Suppressor macrophage (primary cell): Measurements from ENCODE around the gene STYXL1.
"Not testable (repeated sequence)": the region's sequence is repeated elsewhere in the genome, so short reads cannot be mapped to it uniquely, and the experiment has no call there.

Experiments used
- DNase-seq, 4 experiments: peaks; one replicate each; pipeline ENCODE4 v3.0.0-alpha.2; 2020 to 2022

Gene STYXL1

DNA sequence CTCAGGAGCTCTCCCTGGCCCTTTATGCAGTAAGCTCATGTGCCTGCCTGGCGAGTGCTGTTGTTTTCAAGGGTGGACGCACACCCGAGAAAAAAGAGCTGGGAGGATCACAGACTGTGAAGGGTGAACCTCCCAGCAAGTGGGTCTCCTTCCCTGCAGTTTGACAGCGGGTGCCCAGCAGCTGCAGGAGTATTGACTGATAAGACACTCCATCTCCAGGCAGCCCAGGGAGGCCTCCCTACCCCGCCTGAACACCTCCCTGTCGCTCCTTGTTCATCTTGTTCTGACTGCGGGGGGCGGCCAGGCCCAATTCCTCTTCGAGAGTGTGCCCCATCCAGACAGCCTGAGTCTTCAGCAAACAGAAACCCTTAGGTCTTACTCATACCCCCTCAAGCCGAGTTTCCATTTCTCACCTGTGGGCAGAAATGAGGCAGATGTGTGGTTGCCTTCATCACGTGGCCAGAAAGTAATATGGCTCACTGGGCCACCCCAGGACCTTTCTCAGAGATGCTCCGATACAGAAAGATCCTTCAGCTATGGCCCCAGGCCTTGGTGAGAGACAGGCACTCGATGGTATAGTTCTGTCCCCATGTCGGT lies 17.3 kb upstream of the STYXL1 start:
- no peak for DNase-seq

DNA sequence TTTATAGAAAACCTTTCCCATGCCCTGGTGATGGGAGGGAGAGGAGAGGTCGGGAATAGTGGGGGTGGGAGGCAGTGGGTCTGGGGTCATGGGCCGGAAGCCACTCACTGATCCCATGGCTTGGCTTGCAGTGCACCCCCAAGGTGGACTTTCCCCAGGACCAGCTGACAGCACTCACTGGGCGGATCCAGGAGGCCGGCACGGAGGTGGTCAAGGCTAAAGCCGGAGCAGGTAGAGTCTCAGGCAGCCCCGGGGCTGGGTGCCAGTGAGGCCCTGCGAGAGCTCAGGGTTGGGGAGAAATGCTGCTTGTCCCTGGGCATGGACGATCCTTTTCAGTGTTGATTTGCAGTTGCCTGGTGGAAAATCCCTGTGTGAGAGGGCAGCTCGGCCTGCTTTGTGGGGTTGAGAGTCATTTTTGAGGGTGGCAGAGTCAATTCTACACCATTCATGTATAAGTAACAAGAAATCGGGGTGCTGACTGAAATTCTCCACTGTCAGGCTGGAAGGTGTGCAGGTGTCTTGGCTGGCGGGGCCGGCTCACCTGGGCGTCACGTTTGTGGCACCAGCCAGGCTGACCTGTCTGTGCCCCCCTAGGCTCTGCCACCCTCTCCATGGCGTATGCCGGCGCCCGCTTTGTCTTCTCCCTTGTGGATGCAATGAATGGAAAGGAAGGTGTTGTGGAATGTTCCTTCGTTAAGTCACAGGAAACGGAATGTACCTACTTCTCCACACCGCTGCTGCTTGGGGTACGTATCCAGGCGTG lies 16.6 kb upstream of the STYXL1 start:
- DNase-seq, result no peak

DNA sequence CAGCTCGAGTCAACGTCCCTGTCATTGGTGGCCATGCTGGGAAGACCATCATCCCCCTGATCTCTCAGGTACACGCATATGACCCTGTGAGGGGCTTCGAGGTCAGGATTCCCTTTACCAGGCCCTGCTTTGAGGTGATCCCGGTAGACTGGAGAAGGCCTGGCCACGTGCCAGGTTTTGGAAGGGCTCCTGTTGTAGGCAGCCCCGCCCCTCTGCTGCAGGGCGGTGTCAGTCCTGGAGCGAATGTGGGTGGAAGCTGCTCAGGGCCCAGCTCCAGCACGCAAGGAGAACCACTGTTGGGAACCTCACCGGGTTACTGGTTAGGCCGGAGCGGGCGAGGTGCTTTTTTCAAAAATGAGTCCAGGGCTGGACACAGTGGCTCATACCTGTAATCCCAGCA lies 15.7 kb upstream of the STYXL1 start:
- DNase-seq, result no peak

DNA sequence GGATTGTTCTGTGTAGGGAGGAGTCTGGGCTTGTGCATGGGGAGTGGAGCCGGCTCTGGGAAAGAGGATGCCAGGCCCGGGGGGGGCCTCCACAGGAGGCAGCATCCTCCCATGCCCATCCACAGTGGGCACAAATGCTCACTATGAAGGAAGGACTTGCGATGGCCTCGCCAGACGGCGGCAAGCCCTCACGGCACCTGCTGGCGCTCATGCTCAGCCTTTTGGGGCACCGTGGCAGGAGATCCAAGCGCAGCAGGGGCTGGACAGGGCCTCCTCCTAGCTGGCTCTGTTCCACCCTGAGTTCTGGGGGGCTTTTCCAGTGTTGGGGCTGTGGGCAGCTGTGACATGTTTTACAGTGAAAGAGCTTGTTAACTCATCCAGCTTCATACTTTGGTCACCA lies 15.3 kb upstream of the STYXL1 start:
- DNase-seq, result no peak

DNA sequence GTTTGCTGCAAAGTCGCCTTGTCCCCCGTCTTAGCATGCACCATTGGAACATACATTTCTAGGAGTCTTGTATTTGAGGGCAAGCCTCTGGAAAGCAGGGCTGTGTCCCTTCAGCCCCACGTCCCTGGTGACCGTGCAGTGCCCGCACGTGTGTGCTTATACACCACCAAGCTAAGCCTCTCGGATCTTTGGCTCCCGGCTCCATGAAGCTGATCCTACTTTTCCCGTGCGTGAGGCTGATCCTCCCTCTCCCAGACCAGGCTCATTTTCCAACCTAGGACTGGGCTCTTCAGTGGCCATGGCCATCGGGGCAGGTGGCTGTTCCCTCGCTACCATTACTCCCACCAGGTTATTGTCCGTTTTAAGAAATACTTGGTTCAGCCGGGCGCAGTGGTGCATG lies 14.5 kb upstream of the STYXL1 start:
- no peak for DNase-seq

DNA sequence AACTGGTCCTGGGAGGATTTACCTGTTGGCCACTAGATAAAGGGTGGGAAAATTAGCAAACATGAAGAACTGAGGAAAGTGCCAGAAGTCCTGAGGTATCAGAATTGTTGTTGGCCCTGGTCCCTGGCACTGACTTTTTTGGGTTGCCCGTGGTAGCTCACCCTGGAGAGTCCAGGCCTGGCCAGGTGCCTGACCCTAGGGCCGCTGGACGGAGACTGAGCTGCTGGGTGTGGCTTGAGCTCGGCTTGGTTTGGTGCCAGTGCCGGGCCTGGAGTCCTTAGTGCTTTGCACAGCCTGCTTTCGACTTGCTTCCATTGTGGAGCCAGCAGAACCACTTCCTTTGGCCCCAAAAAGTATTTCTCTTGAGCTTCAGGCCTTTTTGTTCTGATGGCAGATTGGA lies 13.0 kb upstream of the STYXL1 start:
- no peak for DNase-seq

DNA sequence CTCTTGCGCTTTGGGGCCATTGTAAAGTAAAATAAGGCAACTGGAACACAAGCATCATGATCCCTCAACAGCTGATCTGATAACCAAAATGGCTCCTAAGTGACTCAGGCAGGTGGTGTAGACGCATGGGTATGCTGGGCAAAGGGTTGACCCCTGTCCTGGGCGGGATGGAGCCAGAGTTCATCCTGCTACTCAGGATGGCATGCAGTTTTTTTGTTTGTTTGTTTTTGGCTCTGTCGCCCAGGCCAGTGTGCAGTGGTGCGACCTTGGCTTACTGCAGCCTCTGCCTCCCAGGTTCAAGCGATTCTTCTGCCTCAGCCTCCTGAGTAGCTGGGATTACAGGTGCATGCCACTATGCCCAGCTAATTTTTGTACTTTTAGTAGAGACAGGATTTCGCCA lies 10.9 kb upstream of the STYXL1 start:
- not testable (repeated sequence) for DNase-seq

DNA sequence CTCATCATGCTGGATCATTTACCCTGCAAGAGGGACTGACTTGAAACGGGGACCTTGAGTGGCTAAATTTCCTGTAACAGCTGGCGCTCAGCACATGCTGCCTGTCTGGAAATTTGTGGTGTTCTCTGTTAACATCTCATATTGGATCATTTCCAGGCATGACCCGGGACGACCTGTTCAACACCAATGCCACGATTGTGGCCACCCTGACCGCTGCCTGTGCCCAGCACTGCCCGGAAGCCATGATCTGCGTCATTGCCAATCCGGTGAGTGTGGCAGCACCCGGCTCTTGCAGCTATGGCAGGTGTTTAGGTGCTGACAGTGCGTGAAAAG lies 10.0 kb upstream of the STYXL1 start:
- no peak for DNase-seq

DNA sequence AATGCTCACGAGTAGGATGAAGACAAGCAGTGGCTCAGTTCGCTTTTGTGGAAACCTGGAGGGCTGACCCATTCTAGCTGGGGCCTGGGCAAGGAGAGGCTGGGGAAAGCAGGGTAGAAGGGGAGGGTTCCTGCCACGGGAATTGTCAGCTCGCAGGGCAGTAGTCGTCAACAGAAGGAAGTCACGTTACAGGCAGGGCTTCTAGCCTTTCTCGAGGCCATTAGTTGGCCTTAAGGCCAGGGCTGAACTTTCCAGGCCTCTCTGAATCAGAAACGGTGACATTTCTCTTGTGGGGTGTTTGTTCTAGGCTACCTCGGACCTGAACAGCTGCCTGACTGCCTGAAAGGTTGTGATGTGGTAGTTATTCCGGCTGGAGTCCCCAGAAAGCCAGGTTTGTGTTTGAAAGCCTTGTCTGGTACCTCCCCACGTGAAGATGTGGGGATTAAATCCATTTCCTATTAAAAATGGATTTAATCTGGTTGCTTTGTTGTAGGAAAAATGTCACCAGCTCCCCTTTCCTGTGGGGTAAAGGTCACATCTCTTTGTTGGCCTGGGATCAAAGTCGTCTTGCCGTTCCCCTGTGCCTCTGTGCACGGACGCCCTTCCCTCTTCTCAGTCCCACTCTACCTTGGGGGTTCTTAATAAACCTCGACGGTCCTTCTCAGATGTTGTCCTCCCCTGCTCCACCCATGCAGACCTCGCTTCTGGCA lies 9.5 kb upstream of the STYXL1 start:
- no peak for DNase-seq

DNA sequence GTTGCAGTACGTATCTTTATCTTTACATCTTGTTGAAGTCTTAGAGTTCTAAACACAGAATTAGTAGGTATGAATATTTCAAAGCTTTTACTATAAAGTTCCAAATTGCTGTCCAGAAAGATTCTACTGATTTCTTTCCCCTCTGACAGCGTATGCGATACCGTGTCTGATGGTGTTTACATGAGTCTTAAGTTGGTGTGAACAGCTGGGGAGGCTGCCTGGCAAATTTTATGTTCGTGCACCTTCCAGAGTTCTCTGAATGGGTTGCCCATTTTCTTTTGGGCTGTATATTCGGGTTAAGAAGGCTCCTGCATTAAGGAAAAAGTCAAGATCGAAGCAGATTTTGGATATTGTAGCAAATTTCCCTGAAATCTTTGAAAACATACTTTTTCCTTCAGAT lies 8.4 kb upstream of the STYXL1 start:
- DNase-seq, result no peak

DNA sequence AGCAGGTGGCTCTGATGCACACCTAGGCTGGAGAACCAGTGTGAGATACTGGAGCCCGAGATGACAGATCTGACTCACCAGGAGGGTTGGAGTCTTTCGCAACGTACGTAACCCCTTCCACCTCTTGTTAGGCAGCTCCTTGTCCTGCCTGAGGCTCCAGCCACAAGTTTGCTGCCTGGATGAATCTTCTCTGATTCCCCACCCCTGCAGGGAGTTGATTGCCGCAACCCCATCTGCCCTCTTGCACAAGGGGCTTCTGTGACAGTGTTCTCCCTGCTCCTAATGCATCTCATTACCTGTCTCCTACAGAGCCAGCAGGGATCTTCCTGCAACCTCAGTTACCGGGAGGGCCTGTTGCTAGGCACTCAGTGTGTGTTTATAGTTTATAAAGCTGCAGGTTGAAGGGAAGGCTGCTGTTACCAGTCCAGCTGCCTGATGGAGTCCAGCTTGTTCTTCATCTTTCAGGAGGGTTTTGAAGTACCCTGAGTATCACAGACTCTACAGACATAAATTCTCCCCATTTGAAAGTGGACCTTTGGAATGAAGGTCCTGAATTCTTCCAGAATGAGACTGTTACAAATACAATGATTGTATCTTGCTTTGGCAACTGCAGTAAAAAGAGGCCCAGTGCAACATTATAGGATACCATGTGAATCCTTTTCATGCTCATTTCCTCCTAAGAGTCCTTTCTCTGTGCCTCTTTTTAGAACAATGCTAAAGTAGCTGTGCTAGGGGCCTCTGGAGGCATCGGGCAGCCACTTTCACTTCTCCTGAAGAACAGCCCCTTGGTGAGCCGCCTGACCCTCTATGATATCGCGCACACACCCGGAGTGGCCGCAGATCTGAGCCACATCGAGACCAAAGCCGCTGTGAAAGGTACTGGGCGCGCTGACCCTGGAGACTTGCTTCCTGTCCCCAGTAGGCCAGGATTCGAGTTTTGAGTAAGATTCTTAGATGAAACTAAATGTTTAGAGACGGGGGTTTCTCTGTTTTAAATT lies 6.6 kb upstream of the STYXL1 start:
- peak in 1 of 4 experiments; percentile 11 for DNase-seq

DNA sequence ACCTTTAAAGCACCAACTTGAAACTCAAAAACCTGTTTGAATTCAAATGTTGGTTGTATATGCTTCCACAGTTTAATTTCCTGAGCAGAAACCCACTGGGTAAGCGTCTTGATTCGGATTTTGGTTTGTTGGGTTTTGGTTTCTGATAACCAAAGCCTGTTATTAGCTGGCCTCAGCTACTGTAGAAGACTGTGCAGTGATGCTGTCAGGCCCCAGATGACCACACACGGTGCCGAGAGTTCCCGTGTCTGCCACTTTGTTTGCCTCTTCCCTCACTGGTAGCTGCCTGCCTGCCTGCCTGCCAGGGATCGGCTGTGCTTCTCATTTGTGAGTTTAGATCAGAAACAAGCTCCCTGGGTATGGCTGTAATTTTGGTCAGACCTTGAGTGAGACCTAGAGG lies 5.7 kb upstream of the STYXL1 start:
- no peak for DNase-seq

DNA sequence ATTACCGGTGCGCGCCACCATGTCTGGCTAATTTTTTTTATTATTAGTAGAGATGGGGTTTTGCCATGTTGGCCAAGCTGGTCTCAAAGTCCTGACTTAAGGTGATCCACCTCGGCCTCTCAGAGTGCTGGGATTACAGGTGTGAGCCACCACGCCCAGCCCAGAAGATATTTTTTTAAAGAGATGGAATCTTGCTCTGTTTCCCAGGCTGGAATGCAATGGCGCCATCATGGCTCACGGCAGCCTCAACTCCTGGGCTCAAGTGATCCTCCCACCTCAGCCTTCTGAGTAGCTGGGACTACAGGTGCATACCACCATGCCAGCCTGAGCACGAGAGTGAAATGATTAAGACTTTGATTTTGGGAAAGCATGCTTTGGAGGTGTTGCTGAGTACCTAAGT lies 4.9 kb upstream of the STYXL1 start:
- not testable (repeated sequence) for DNase-seq

DNA sequence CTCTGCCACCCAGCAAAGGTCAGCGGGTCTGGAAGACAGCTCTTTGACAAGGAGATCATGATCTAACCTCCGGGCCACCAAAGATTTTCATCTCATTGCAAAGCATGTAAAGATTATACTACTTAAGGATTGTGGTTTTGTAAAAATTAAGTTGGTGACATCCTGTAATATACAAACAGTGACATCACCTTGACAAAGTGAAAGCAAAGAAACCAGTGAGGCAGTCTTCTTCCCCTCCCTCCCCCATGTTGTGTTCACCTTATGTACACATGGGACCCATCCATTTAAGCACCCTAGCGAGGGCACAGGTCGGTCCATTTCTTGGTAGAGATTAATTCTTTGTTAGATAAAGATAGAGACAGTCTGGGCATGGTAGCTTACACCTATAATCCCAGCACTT lies 4.0 kb upstream of the STYXL1 start:
- no peak for DNase-seq

DNA sequence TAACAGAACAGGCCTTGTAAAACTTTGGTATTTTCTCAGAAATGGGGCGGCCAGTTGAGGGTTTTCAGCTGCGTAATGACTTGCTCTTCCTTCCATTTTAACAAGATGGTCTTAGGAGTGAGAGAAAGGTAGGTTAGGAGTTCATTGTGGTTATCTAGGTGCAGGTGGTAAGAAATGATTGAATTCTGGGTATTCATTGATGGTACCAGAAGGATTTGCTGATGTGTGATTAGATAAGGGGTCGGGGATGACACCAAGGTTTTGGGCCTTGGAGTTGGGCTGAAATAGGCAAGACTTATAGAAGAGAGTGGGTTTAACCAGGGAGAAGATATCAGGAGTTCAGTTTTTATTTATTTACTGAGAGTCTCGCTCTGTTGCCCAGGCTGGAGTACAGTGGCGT lies 2.7 kb upstream of the STYXL1 start:
- no peak for DNase-seq

DNA sequence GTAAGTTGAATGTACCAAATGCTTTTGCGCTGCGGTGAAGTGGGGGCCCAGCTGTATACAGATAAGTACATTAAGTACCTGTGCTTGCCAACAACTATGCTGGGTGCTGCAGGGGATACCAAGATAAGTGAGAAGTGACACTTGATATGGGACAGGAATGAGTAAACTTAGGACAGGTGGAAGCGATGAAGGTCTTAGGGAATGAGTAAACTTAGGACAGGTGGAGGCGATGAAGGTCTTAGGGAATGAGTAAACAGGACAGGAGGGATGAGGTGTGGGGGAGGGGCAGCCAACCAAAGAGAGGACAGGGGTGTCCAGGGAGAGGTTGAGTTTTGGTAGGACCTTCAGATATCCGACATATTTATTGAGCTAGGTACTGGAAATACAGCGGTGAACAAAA lies 1.5 kb upstream of the STYXL1 start:
- DNase-seq, result no peak

DNA sequence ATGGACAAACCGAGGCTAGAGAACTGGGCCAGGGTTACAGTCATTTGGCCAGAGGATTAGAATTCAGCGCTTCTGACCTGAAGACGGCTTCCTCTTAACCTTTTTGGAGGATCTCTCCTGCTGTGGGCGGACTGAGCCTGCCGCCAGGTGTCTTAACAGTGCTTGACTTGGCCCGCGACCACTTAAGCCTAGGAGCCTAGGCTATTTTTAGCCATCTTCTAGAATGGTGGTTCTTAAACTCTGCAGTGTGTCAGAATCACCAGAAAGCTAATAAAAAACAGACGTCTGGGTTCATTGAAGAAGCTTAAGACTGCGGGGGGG lies 828 bp upstream of the STYXL1 start:
- no peak for DNase-seq

DNA sequence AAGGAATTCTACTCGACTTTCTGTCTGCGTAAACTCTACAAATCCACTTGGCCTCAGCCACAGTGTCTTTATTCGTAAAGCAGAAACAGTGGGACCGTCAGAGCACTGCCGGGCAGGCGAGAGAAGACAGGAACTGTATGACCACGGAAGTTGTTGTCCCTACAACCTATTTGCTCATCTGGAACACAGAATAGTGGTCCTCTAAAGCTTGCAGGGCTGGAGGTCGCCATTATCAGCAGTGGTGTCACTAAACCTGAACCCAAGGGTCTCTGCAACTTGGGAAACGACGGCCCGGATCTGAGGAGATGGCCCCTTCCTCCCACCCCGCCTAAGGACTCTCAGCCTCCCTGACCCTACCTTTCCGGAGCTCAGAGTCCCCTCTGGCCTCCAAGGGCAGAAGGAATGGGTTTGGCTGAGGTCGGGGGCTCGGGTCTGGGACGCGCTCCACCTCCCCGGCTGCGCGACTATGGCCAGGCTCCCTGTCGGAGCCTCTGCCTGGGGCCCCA lies 442 bp downstream of the STYXL1 start:
- DNase-seq, result peak; percentile 51 to 62 (median 57)

DNA sequence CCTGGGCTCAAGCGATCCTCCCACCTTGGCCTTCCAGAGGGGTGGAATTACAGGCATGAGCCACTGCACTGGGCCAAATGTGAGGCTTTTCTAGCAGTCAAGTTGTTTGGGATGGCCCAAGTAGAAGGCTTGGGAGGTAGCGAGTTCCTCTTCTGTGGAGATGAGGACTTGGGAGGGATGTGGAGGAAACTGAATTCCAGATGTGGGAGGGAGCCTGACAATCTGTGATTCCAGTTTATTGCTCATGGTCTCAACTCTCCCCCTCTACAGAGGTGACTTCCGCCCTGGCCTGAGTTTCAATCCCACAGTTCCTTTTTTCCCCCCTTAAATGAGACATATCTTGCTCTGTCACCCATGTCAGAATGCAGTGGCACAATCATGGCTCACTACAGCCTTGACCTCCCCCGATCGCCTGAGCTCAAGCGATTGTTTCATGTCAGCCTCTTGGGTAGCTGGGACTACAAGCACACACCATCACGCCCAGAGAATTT lies 3.4 kb downstream of the STYXL1 start:
- DNase-seq, result peak; percentile 31 to 49 (median 36)

DNA sequence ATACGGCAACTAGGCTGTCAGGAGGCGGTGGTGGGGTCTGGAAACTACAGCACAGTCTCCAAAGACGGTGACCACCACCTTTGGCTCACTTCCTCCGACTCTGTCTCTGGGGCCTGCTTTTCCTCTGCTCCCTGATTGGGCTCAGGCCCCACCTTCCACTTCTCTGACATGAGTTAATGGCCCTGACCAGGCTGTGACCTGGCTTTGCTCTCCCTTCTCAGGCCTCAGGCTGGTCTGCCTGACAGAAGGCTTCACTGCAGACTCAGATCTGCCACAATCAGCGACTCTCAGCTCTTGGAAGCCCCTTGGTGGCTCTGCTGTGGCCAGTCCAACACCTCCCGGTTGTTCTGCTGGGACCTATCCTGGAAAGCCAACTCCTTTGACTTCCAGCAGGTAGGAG lies 7.7 kb downstream of the STYXL1 start:
- DNase-seq, result no peak

DNA sequence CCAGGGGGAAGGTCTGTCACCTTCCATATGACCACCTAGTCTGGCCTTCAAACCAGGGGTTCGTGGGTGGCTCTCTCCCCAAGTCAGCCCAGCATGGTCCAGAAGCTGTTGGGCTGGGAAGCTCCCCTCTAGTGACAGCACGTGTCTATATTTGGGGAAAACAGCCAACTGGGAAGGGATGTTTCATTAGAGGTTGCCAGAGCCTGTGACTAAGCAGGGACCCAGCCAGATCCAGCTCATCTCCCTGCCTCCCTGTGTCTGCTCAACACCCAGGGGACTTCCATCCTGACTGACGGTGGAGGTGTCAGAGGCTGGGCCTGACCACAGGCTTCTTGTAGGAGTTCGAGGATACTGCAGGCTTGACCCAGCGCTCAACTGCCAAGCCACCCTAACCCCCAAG lies 10.5 kb downstream of the STYXL1 start:
- DNase-seq, result no peak

DNA sequence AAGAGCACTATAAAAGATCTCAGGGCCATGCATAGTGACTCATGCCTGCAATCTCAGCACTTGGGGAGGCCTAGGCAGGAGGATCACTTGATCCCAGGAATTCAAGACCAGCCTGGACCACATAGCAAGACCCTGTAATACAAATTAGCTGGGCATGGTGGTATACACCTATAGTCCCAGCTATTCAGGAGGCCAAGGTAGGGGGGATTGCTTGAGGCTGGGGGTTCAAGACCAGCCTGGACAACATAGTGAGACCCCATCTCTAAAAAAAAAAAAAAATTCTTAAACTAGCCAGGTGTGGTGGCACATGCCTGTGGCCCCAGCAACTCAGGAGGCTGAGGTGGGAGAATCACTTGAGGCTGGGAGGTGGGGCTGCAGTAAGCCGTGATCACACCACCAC lies 15.8 kb downstream of the STYXL1 start:
- no peak for DNase-seq

DNA sequence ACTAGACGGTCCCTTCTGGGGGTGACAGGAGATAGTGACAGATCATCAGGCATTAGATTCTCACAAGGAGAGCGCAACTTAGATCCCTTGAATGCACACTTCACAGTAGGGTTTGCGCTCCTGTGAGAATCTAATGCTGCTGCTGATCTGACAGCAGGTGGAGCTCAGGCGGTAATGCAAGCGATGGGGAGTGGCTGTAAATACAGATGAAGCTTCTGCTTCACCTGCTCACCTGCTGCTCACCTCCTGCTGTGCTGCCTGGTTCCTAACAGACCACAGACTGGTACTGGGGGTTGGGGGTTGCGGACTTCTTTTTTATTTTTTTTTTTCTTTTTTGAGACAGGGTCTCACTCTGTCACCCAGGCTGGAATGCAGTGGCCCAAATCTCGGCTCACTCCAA lies 18.1 kb downstream of the STYXL1 start:
- DNase-seq, result not testable (repeated sequence)
